DND-41 (cell line): ENCODE measurements around the gene GIPR.

Experiments used
- EZH2 ChIP-seq: IDR thresholded peaks from 3 replicates; pipeline ENCODE4 v1.6.1; 2012; ENCODE audit warnings: borderline replicate concordance, low read depth, mild to moderate bottlenecking, moderate library complexity, low read length, inconsistent platforms; ENCODE audit not compliant: severe bottlenecking
- TF ChIP-seq, protein P1 (sequence below): IDR thresholded peaks from 2 replicates; pipeline ENCODE4 v1.5.1; 2012; ENCODE audit warnings: borderline replicate concordance, low read length, moderate library complexity, mild to moderate bottlenecking; ENCODE audit not compliant: poor library complexity, severe bottlenecking; ENCODE audit errors: extremely low read depth

DNA sequence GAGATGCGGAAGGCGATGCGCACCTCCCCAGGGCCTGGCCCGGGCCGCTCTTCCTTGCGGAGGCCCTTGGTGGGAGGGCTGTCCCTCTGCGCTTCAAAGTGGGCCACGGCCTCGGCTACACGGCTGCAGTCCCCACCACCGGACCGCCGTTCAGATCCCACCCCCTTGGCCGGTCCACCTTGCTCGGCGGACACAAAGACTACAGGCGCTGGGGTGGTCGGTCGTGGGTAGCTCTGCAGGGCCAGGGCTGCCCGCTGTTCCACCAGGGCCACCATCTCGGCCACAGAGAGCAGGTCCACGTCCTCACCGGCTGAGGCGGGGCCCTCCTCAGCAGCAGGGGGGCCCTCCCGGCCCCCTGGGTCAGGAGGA is 44.7 kb downstream of the GIPR start:
- TF ChIP-seq, protein P1, sequence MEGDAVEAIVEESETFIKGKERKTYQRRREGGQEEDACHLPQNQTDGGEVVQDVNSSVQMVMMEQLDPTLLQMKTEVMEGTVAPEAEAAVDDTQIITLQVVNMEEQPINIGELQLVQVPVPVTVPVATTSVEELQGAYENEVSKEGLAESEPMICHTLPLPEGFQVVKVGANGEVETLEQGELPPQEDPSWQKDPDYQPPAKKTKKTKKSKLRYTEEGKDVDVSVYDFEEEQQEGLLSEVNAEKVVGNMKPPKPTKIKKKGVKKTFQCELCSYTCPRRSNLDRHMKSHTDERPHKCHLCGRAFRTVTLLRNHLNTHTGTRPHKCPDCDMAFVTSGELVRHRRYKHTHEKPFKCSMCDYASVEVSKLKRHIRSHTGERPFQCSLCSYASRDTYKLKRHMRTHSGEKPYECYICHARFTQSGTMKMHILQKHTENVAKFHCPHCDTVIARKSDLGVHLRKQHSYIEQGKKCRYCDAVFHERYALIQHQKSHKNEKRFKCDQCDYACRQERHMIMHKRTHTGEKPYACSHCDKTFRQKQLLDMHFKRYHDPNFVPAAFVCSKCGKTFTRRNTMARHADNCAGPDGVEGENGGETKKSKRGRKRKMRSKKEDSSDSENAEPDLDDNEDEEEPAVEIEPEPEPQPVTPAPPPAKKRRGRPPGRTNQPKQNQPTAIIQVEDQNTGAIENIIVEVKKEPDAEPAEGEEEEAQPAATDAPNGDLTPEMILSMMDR: no peak
- no peak for TF ChIP-seq EZH2
